ENCODE data around the gene FAM234B. TPM values are rescaled to one million over a fixed set of nuclear protein-coding genes. Genes with fewer than 3 reads are reported as not detected.

FAM234B gene
- total and polyA plus RNA-seq, 2 of the 8 experiments (the other 6 are each of a cell fraction or from before 2014, with no cell fraction given), result 12.5 to 29.1 TPM

DNA sequence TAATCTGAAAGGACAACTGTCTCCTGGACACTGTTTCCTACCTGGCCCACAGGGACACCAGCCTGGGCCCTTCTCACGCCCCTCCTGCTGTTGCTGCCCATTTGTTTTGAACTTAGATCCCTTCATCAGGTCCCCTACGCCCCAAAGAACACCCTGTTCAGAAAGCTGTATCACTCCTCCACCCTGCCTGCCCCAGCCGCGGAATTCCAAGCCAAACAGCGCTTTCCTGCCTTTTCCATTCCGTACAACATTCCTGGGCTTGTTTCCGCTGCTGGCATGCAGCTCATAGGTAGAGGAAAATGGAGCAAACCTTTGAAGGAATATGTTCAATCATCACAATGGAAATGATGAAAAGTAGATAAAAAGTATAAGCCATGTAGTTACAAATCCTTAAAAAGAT lies 72.1 kb downstream of the FAM234B start:
- Histone ChIP-seq H3K56ac (replicated peaks; ENCODE audit: insufficient read length, low read depth, low read length) (no peak overlapping the region), H2BK15ac (ENCODE audit: low read length) (no peak overlapping the region), H2AK5ac (ENCODE audit: low read depth, low read length) (no peak overlapping the region), H3K4me1 (replicated peaks in 1 of 4; ENCODE audit: control insufficient read depth in 3 of 4, insufficient read depth in 4 of 4, low read length in 3 of 4) (peaks cover 0 to 13% (median 7%) of the 10 kb centered on the region in 4 experiments; a peak in 6 of 7 replicates), H3K23ac (ENCODE audit: insufficient read length) (no peak overlapping the region), H3K18ac (ENCODE audit: extremely low read depth, low read length) (no peak overlapping the region; the same call in 1 of the 2 replicates), H4K20me1 (replicated peaks in 1 of 2; ENCODE audit: control insufficient read depth in 1 of 2, insufficient read depth in 2 of 2, low read length in 2 of 2) (no peaks in the 10 kb centered on the region), H2BK20ac (ENCODE audit: low read length) (no peak overlapping the region), H3K79me1 (ENCODE audit: low read depth, low read length) (no peaks in the 10 kb centered on the region), H3K4me3 (ENCODE audit: extremely low read depth in 1 of 4, insufficient read depth in 2 of 4, low read depth in 3 of 4, low read length in 4 of 4) (no peak overlapping the region), H3K9ac (replicated peaks in 1 of 4; ENCODE audit: extremely low read depth in 1 of 4, low read depth in 3 of 4, low read length in 3 of 4) (no peak overlapping the region), H4K5ac (ENCODE audit: insufficient read length, low read depth, low read length) (no peak overlapping the region), H2AFZ (ENCODE audit: low read length) (no peak overlapping the region; the same call in 1 of the 2 replicates), H3K36me3 (ENCODE audit: control insufficient read depth in 2 of 4, insufficient read depth in 4 of 4, low read length in 3 of 4) (no peaks in the 10 kb centered on the region), H4K91ac (replicated peaks; ENCODE audit: insufficient read length, low read length) (no peak overlapping the region), H3K4me2 (ENCODE audit: insufficient read depth in 1 of 2, low read depth in 2 of 2, low read length in 2 of 2) (no peak overlapping the region), H3K23me2 (ENCODE audit: low read depth, low read length) (no peaks in the 10 kb centered on the region), H3K9me3 (ENCODE audit: insufficient read depth in 2 of 2, low read depth in 1 of 2, low read length in 1 of 2) (peaks cover 0 to 2% of the 10 kb centered on the region in 2 experiments; a peak in 2 of 4 replicates), H3K79me2 (ENCODE audit: control insufficient read depth in 1 of 2, insufficient read depth in 2 of 2, low read length in 2 of 2) (no peaks in the 10 kb centered on the region), H4K8ac (ENCODE audit: extremely low read depth, insufficient read depth, low read length) (no peak overlapping the region), H3K27ac (ENCODE audit: low read depth, low read length) (no peak overlapping the region), H2BK120ac (replicated peaks; ENCODE audit: low read depth, low read length) (no peak overlapping the region), H2BK12ac (ENCODE audit: low read depth, low read length) (peak overlapping the region; percentile 42; the same call in 1 of the 2 replicates), H3K4ac (replicated peaks; ENCODE audit: insufficient read length, low read depth, low read length) (no peak overlapping the region), H3K27me3 (replicated peaks in 1 of 4; ENCODE audit: control insufficient read depth in 3 of 4, extremely low read depth in 1 of 4, insufficient read depth in 3 of 4, low read length in 3 of 4) (peaks cover 0 to 3% (median 0%) of the 10 kb centered on the region in 4 experiments; a peak in 1 of 7 replicates), H3K14ac (ENCODE audit: insufficient read length) (no peak overlapping the region), H2BK5ac (ENCODE audit: low read depth, low read length) (no peak overlapping the region)
- ChIA-PET CTCF (ENCODE audit: partially characterized antibody) (interaction anchor here (0.7 to 4.9 kb wide), 20 partner anchors 9 to 97 kb away, joined by 3 to 25 read pairs (median 4); partner anchors contain the start of gene EMP1), POLR2A (ENCODE audit: partially characterized antibody) (interaction anchor here (0.9 to 2.5 kb wide), 4 partner anchors 13 to 56 kb away, joined by 3 to 8 read pairs (median 5); partner anchors contain the start of gene GSG1)
- TF ChIP-seq, protein P1, sequence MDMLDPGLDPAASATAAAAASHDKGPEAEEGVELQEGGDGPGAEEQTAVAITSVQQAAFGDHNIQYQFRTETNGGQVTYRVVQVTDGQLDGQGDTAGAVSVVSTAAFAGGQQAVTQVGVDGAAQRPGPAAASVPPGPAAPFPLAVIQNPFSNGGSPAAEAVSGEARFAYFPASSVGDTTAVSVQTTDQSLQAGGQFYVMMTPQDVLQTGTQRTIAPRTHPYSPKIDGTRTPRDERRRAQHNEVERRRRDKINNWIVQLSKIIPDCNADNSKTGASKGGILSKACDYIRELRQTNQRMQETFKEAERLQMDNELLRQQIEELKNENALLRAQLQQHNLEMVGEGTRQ (IDR thresholded peaks at IDR 0.05; ENCODE audit: low read length), result no peak
- TF ChIP-seq TEAD4 (IDR thresholded peaks at IDR 0.05; ENCODE audit: low read depth, low read length), result peak; percentile 81
- 77% methylated on average over 7 of the region's 7 CpGs; no CpG with 5 or more reads in 1 of the 2 experiments for whole genome bisulfite sequencing, 2 experiments (ENCODE audit: extremely low coverage in 1 of 2, insufficient coverage in 1 of 2, insufficient read length in 1 of 2, insufficient replicate concordance in 2 of 2, low coverage in 1 of 2, low lambda C conversion rate in 2 of 2, missing lambda C conversion rate in 1 of 2)
- FAIRE-seq (no peak), DNase-seq (ENCODE audit: low read depth in 1 of 2, low spot score in 2 of 2) (no peak)
